ENCODE measurements around the gene LGR4.

GRCh38 chr11:27468995-27469695 is 3.4 kb downstream of the LGR4 start:
- no peak for TF ChIP-seq CTCF (IDR thresholded peaks at IDR 0.05)
- no peak for TF ChIP-seq EP300 (IDR thresholded peaks at IDR 0.05)
- TF ChIP-seq POLR2A (IDR thresholded peaks at IDR 0.05): no peak
- no peak for TF ChIP-seq POLR2AphosphoS5 (IDR thresholded peaks at IDR 0.05)
